ENCODE data around the gene USP15. TPM values are rescaled to one million over a fixed set of nuclear protein-coding genes. Genes with fewer than 3 reads are reported as not detected.

Gene USP15
- total and polyA plus RNA-seq, 2 donors (not counting 1 experiment from before 2014, with no cell fraction given) = 116 to 182 TPM

GRCh38 chr12:62215506-62215905, 44.7 kb upstream of the USP15 start:
- TF ChIP-seq, protein P1, sequence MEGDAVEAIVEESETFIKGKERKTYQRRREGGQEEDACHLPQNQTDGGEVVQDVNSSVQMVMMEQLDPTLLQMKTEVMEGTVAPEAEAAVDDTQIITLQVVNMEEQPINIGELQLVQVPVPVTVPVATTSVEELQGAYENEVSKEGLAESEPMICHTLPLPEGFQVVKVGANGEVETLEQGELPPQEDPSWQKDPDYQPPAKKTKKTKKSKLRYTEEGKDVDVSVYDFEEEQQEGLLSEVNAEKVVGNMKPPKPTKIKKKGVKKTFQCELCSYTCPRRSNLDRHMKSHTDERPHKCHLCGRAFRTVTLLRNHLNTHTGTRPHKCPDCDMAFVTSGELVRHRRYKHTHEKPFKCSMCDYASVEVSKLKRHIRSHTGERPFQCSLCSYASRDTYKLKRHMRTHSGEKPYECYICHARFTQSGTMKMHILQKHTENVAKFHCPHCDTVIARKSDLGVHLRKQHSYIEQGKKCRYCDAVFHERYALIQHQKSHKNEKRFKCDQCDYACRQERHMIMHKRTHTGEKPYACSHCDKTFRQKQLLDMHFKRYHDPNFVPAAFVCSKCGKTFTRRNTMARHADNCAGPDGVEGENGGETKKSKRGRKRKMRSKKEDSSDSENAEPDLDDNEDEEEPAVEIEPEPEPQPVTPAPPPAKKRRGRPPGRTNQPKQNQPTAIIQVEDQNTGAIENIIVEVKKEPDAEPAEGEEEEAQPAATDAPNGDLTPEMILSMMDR (IDR thresholded peaks at IDR 0.05) = no peak
- TF ChIP-seq EZH2 (IDR thresholded peaks at IDR 0.05; ENCODE audit: borderline replicate concordance, insufficient read depth, low read depth, low read length, poor library complexity, severe bottlenecking) = no peak
- no peak overlapping the region for H3K27ac Mint-ChIP-seq
- Histone ChIP-seq H2AFZ (ENCODE audit: insufficient read depth, low read depth, low read length, poor library complexity, severe bottlenecking) (no peak overlapping the region), H4K20me1 (ENCODE audit: control insufficient read depth, insufficient read depth, low read length, poor library complexity, severe bottlenecking) (no peaks in the 10 kb centered on the region), H3K9me3 (ENCODE audit: control extremely low read depth in 1 of 3, control insufficient read depth in 2 of 3, insufficient read depth in 1 of 3, low read length in 2 of 3) (no peaks in the 10 kb centered on the region), H3K4me2 (replicated peaks; ENCODE audit: low read depth, low read length, poor library complexity, severe bottlenecking) (no peak overlapping the region), H3K79me2 (ENCODE audit: control insufficient read depth, insufficient read depth, low read length) (no peaks in the 10 kb centered on the region), H3K36me3 (replicated peaks in 1 of 2; ENCODE audit: control extremely low read depth in 1 of 2, control insufficient read depth in 1 of 2, extremely low read depth in 1 of 2, insufficient read depth in 2 of 2, low read length in 1 of 2) (no peaks in the 10 kb centered on the region), H3K27ac (ENCODE audit: low read length in 2 of 2) (no peak overlapping the region), H3K9ac (ENCODE audit: low read length) (no peak overlapping the region), H3K4me1 (ENCODE audit: control insufficient read depth in 2 of 2, insufficient read depth in 2 of 2, low read length in 2 of 2) (no peaks in the 10 kb centered on the region), H3K4me3 (ENCODE audit: control extremely low read depth in 1 of 5, extremely low read depth in 1 of 5, insufficient read depth in 1 of 5, low read depth in 2 of 5, low read length in 4 of 5) (no peak overlapping the region), H3K27me3 (replicated peaks in 1 of 4; ENCODE audit: control extremely low read depth in 1 of 4, control insufficient read depth in 3 of 4, insufficient read depth in 4 of 4, low read length in 3 of 4) (no peaks in the 10 kb centered on the region)
- H3K4me3 Mint-ChIP-seq = no peak overlapping the region
- CTCF ChIA-PET = no interaction called here
- no CpG with 5 or more reads among the region's 2 CpGs for WGBS (ENCODE audit: insufficient coverage)
- ATAC-seq (ENCODE audit: low read depth) (no peak), DNase-seq (no peak)
- H3K27me3 Mint-ChIP-seq = peaks cover 6% of the 10 kb centered on the region
- no peaks in the 10 kb centered on the region for H3K9me3 Mint-ChIP-seq (ENCODE audit: insufficient read depth)
- POLR2A ChIA-PET = no interaction called here
- intact Hi-C loops (cut with micrococcal nuclease) = no loop called here
- no peaks in the 10 kb centered on the region for H3K4me1 Mint-ChIP-seq

- DNase-seq (no peak), ATAC-seq (ENCODE audit: low read depth) (no peak)
- H3K4me2 ChIP-seq (replicated peaks; ENCODE audit: low read depth, low read length, poor library complexity, severe bottlenecking) = no peak overlapping the region
- no peaks in the 10 kb centered on the region for H3K27me3 ChIP-seq (replicated peaks in 1 of 4; ENCODE audit: control extremely low read depth in 1 of 4, control insufficient read depth in 3 of 4, insufficient read depth in 4 of 4, low read length in 3 of 4)
- no peaks in the 10 kb centered on the region for H4K20me1 ChIP-seq (ENCODE audit: control insufficient read depth, insufficient read depth, low read length, poor library complexity, severe bottlenecking)
- CTCF ChIA-PET = interaction anchor here (1.3 kb wide), 1 partner anchor 8 kb away, joined by 4 read pairs; no protein-coding TSS in a partner anchor
- no peak for TF ChIP-seq EZH2 (IDR thresholded peaks at IDR 0.05; ENCODE audit: borderline replicate concordance, insufficient read depth, low read depth, low read length, poor library complexity, severe bottlenecking)
- TF ChIP-seq, protein P1 (IDR thresholded peaks at IDR 0.05) = no peak
- Mint-ChIP-seq H3K4me3 (no peak overlapping the region), H3K27ac (no peak overlapping the region), H3K27me3 (peaks cover 2% of the 10 kb centered on the region), H3K9me3 (ENCODE audit: insufficient read depth) (no peaks in the 10 kb centered on the region), H3K4me1 (no peaks in the 10 kb centered on the region)
- POLR2A ChIA-PET = no interaction called here
- 92% methylated on average over 2 of the region's 6 CpGs for WGBS (ENCODE audit: insufficient coverage)
- intact Hi-C loops (cut with micrococcal nuclease) = no loop called here
- no peak overlapping the region for H2AFZ ChIP-seq (ENCODE audit: insufficient read depth, low read depth, low read length, poor library complexity, severe bottlenecking)
- H3K9me3 ChIP-seq (ENCODE audit: control extremely low read depth in 1 of 3, control insufficient read depth in 2 of 3, insufficient read depth in 1 of 3, low read length in 2 of 3) = no peaks in the 10 kb centered on the region
- H3K36me3 ChIP-seq (replicated peaks in 1 of 2; ENCODE audit: control extremely low read depth in 1 of 2, control insufficient read depth in 1 of 2, extremely low read depth in 1 of 2, insufficient read depth in 2 of 2, low read length in 1 of 2) = no peaks in the 10 kb centered on the region
- no peak overlapping the region for H3K27ac ChIP-seq (ENCODE audit: low read length in 2 of 2)
- H3K9ac ChIP-seq (ENCODE audit: low read length) = no peak overlapping the region
- no peak overlapping the region for H3K4me3 ChIP-seq (ENCODE audit: control extremely low read depth in 1 of 5, extremely low read depth in 1 of 5, insufficient read depth in 1 of 5, low read depth in 2 of 5, low read length in 4 of 5)
- H3K4me1 ChIP-seq (ENCODE audit: control insufficient read depth in 2 of 2, insufficient read depth in 2 of 2, low read length in 2 of 2) = no peaks in the 10 kb centered on the region
- H3K79me2 ChIP-seq (ENCODE audit: control insufficient read depth, insufficient read depth, low read length) = no peaks in the 10 kb centered on the region
These were observed 42.6 kb upstream of the USP15 start for GRCh38 chr12:62217466-62218194.
